K562 treated with DMSO at 1 percent for 12 hours (cell line): Measurements from ENCODE around the gene NLRP11. TPM values are rescaled to one million over a fixed set of nuclear protein-coding genes. Genes with fewer than 3 reads are reported as not detected.

Experiments
- total RNA-seq: library from RNA; unstranded; fragments of 300-600 nt; gene quantifications from 2 replicates; pipeline ENCODE4 v1.2.3, GENCODE V29; 2022; ENCODE audit not compliant: insufficient read depth

Gene NLRP11
- 0.92 and 1.9 TPM in 2 replicates for total RNA-seq

GRCh38 chr19:55831846-55832245 is at the start of gene NLRP11:
Gene NLRP11 (minus strand): TSS chr19:55831999. CDS start chr19:55818174, 13,825 bp downstream.

DNA sequence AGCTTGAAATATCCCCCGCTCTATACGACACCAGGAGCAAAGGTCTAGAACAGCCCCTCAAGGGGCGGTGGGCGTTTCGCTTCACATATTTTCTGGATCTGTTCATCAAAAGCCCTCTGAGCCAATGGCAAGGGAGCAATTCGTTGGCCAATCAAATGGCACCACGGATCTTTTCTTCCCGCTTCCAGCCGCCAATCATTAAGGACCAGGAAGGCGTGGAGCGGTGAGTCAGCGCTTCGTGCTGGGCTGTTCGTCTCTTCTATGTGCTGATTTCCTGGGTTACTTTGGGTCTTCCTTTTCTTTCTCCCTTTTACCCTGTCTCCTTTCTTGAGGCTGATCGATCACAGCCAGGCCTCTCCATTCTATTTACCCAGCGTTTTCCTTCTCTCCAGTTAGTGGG is 4.5 kb upstream of the NLRP11 start, which contains the start of gene NLRP4:
Gene NLRP4, plus strand, starts transcription at position 201 of the 400 bp plus-strand sequence. CDS start 15,541 bp downstream, outside the sequence.

DNA sequence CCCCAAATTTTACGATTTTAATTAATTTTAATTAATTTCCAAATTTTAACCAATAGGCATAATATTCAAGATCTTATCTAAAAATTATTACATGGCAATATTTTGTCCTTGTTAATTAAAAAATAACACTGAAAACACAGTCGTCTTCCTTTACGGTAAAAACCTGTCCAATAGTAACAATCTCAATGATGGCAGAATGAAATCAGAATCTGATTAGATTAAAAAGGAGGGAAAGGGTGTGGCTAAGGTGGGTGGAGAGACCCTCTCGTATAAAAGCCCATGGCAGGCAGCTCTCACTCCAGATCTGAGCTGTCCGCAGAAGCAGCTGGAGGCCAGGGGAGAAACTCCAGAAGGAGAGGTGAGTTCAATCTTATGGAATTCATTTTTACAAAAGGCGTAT is 63.0 kb downstream of the NLRP11 start, which contains the start of gene RFPL4AL1:
Gene RFPL4AL1, plus strand, starts transcription at position 301 of the 400 bp plus-strand sequence. CDS start 2,687 bp downstream, outside the sequence.

GRCh38 chr19:55758797-55759196 is 73.0 kb downstream of the NLRP11 start, which contains the start of gene RFPL4A:
Gene RFPL4A (plus strand): TSS chr19:55759097. CDS start chr19:55761801, 2,704 bp downstream.

DNA sequence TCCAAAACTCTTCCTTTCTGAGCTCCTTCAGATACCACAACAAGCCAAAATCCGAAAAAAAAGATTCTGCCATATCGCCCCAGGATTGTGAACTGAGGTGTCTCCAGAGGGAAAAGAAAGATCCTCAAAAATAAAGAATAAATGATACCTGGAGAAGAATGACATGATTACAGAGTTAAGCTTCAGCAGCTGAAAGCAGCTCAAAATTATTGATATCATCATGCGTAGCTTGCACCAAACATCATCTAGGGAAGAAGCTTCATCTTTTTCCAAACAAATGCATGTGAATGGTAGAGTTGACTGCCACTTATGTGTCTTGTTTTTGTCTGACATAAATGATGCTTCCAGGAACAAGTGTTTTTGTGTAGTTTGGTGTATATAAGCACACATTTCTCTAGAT is 93.5 kb downstream of the NLRP11 start, which contains the start of gene NLRP9:
Gene NLRP9, minus strand, starts transcription at position 101 of the 400 bp plus-strand sequence. Its CDS starts 28 bp downstream, at position 73.

Other genes with a start within 250 kb of the NLRP11 start
- 9.3 and 21.2 TPM in 2 replicates for gene FIZ1, start 232.5 kb downstream of the NLRP11 start, total RNA-seq
- gene ZNF524, start 231.7 kb downstream of the NLRP11 start, total RNA-seq, result 35.5 and 41.6 TPM in 2 replicates
- gene ZNF865, start 226.4 kb downstream of the NLRP11 start, total RNA-seq, result 21.0 and 34.2 TPM in 2 replicates
- 7.7 and 8.9 TPM in 2 replicates for gene ZNF784, start 207.4 kb downstream of the NLRP11 start, total RNA-seq
- gene ZNF580, start 191.0 kb downstream of the NLRP11 start, total RNA-seq, result 39.0 and 52.0 TPM in 2 replicates
- gene ZNF581, start 188.3 kb downstream of the NLRP11 start, total RNA-seq, result 52.7 and 54.9 TPM in 2 replicates
- gene CCDC106, start 183.8 kb downstream of the NLRP11 start, total RNA-seq, result 30.6 and 33.3 TPM in 2 replicates
- gene U2AF2, start 177.0 kb downstream of the NLRP11 start, total RNA-seq, result 112 and 145 TPM in 2 replicates
- 95.3 and 102 TPM in 2 replicates for gene EPN1, start 156.8 kb downstream of the NLRP11 start, total RNA-seq
- gene NLRP9, start 93.6 kb downstream of the NLRP11 start, total RNA-seq, result not detected in 2 replicates
- 1.9 and 3.0 TPM in 2 replicates for gene RFPL4A, start 72.9 kb downstream of the NLRP11 start, total RNA-seq
- gene RFPL4AL1, start 62.9 kb downstream of the NLRP11 start, total RNA-seq, result 1.5 TPM in 1 of 2 replicates, not detected in the other
- 2.2 and 2.4 TPM in 2 replicates for gene NLRP4, start 4.5 kb upstream of the NLRP11 start, total RNA-seq
- gene NLRP13, start 100.3 kb upstream of the NLRP11 start, total RNA-seq, result not detected in 2 replicates
- not detected in 2 replicates for gene NLRP8, start 115.8 kb upstream of the NLRP11 start, total RNA-seq
- 1.3 TPM in 1 of 2 replicates, not detected in the other for gene NLRP5, start 154.8 kb upstream of the NLRP11 start, total RNA-seq